AG04449 (cell line): ENCODE data around the gene PACSIN3.
"Not testable (repeated sequence)": the region's sequence is repeated elsewhere in the genome, so short reads cannot be mapped to it uniquely, and the experiment has no call there.

Source experiments
- CTCF ChIA-PET: fragments of 350-600 bp; formaldehyde crosslinking; extraction: SDS; loops from one replicate; lab custom pipeline; 2021; ENCODE audit warnings: antibody characterized with exemption; lab: Yijun Ruan, JAX
- POLR2A ChIA-PET: fragments of 400-600, 350-600 bp; formaldehyde crosslinking; extraction: SDS; loops from one replicate; lab custom pipeline; 2020; ENCODE audit warnings: antibody characterized with exemption, inconsistent platforms; lab: Yijun Ruan, JAX
- DNase-seq: peaks from one replicate; pipeline ENCODE4 v3.0.0-alpha.2; 2010; ENCODE audit warnings: low read depth, low spot score
- H3K4me3 ChIP-seq: 2 replicates; pipeline ENCODE4 v1.5.1; 2011; ENCODE audit warnings: low read depth, mild to moderate bottlenecking, control low read depth, low read length
- TF ChIP-seq, protein P1 (sequence below): IDR thresholded peaks from one replicate; pipeline ENCODE4 v1.5.1; 2011; ENCODE audit warnings: mild to moderate bottlenecking, moderate library complexity, low read length, control low read depth, inconsistent platforms; ENCODE audit not compliant: insufficient read depth; ENCODE audit errors: missing control alignments

PACSIN3 gene

DNA sequence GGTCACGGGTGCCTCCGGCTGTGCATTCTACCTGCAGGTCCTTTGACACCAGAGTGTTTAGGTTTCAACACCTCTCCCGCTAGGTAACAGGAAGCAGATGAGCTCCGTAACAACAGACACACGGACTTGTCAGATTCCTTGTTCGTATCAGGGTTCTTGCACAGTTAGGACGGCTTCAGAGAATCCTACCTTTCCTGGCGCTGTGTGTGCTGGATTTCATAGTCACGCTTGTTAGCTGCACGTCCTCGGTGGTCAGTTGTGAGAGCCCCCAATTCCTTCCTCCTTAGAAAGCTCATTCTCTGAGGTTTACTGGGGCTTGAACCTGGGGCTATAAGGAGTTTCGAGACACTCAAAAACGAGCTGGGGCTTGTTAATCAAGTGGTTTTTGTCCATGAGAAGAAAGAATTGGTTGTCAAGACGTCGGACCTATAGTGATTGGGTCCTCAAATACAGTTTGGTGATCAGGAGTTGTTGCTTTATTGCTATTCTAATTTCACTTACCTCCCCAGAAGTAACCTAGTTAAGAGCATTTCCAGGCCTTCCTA is 29.2 kb upstream of the PACSIN3 start:
- TF ChIP-seq, protein P1, sequence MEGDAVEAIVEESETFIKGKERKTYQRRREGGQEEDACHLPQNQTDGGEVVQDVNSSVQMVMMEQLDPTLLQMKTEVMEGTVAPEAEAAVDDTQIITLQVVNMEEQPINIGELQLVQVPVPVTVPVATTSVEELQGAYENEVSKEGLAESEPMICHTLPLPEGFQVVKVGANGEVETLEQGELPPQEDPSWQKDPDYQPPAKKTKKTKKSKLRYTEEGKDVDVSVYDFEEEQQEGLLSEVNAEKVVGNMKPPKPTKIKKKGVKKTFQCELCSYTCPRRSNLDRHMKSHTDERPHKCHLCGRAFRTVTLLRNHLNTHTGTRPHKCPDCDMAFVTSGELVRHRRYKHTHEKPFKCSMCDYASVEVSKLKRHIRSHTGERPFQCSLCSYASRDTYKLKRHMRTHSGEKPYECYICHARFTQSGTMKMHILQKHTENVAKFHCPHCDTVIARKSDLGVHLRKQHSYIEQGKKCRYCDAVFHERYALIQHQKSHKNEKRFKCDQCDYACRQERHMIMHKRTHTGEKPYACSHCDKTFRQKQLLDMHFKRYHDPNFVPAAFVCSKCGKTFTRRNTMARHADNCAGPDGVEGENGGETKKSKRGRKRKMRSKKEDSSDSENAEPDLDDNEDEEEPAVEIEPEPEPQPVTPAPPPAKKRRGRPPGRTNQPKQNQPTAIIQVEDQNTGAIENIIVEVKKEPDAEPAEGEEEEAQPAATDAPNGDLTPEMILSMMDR: no peak
- POLR2A ChIA-PET: interaction anchor here (1.0 to 2.3 kb wide), 5 partner anchors 11 to 33 kb away, joined by 3 to 8 read pairs (median 5); partner anchors contain the start of gene ACP2
- DNase-seq: no peak
- H3K4me3 ChIP-seq: peak overlapping the region; percentile 72
- CTCF ChIA-PET: interaction anchor here (0.9 to 3.9 kb wide), 10 partner anchors 15 to 139 kb away, joined by 3 to 19 read pairs (median 4); partner anchors contain the start of gene ARFGAP2

DNA sequence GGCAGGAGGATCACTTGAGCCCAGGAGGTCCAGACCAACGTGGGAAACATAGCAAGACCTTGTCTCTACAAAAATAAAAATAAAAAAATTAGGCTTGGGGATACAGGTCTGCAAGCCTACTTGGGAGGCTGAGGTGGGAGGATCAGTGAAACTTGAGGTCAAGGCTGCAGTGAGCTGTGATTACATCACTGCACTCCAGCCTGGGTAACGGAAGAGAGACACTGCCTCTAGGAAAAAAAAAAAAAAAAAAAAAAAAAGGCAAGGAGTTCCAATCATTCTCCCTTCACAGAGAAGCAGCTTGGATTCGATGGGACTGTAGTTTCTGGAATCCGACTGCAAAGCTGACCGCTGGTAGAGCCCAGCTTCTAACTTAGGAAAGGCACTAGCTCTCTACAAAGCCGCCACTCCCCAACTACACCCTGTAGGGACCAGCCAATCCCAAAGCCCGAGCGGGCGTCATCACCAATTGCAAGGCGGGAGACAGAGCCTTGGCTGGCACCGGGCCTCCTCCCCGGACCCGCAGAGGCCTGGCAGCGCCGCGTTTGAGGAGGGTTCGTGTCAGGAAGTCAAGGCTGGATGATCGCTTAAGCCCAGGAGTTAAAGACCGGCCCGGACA is 27.8 kb upstream of the PACSIN3 start:
- H3K4me3 ChIP-seq: peak overlapping the region; percentile 48
- no peak for DNase-seq
- POLR2A ChIA-PET: interaction anchor here (0.6 to 2.3 kb wide), 6 partner anchors 9 to 29 kb away, joined by 3 to 8 read pairs (median 5); no protein-coding TSS in a partner anchor
- TF ChIP-seq, protein P1: no peak
- CTCF ChIA-PET: interaction anchor here (0.9 to 3.9 kb wide), 3 partner anchors 29 to 42 kb away, joined by 3 to 19 read pairs (median 5); partner anchors contain the start of gene ARFGAP2

DNA sequence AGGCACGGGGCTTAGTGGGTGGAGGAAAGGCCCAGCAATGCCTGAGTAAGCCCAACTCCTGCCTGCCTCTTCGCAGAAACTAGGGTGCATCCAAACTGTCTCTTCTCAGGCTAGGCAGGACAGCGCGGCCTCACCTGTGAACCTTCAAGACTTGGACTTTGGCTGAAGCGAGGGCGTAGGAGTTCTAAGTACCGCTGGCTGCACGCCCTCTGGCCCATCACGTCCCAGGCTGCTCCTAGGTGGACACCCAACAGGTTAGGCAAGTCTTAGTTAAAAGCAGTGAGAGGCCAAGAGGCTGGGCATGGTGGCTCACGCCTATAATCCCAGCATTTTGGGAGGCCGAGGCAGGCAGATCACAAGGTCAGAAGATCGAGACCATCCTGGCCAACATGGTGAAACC is 26.7 kb upstream of the PACSIN3 start:
- DNase-seq: no peak
- TF ChIP-seq, protein P1: no peak
- H3K4me3 ChIP-seq: no peak overlapping the region
- ChIA-PET POLR2A (no interaction called here), CTCF (no interaction called here)

DNA sequence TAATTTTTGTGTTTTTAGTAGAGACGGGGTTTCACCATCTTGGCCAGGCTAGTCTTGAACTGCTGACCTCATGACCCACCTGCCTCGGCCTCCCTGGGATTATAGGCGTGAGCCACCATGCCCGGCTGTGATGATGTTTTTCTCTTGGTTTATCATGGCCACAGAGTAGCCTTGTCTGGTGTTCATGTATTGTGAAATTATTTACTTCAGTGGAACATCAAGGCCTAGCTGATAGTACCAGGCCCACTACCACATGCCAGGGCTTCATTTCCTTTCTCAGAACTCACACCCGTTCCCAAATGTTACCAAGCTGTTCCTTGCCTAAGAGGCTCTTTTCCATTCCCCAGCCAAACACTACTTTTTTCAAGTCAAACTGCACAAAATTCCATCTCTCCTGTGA is 22.4 kb upstream of the PACSIN3 start:
- no peak overlapping the region for H3K4me3 ChIP-seq
- no peak for DNase-seq
- TF ChIP-seq, protein P1: no peak
- ChIA-PET POLR2A (no interaction called here), CTCF (interaction anchor here (1.7 kb wide), 1 partner anchor 24 kb away, joined by 3 read pairs; no protein-coding TSS in a partner anchor)

DNA sequence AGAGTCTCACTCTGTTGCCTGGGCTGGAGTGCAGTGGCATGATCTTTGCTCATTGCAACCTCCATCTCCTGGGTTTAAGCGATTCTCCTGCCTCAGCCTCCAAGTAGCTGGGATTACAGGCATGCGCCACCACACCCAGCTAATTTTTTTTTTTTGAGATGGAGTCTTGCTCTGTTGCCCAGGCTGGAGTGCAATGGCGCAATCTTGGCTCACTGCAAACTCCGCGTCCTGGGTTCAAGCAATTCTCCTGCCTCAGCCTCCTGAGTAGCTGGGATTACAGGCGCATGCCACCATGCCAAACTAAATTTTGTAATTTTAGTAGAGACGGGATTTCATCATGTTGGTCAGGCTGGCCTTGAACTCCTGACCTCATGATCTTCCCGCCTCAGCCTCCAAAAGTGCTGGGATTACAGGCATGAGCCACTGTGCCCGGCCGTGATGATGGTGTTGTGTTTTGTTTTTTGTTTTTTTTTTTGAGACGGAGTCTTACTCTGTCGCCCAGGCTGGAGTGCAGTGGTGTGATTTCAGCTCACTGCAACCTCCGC is 21.8 kb upstream of the PACSIN3 start:
- CTCF ChIA-PET, POLR2A ChIA-PET, DNase-seq, H3K4me3 ChIP-seq: not testable (repeated sequence)

DNA sequence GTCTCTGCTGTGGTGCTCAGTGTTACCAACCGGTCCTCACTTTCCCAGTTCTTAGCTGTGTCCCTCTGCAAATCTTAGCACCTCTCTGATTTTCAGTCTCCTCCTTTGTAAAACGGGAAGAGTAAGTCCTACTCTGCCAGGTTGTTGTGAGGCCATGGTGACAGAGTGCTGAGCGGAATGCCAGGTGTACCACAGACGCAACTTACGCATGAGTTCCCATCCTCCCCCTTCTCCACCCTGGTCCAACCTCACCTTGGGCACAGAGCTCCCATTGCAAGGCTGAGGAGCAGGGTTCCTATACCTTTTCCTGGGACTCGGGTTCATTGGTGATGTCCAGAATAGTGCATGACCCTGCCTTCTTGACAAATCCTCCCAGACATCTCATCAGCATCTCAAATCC is 21.2 kb upstream of the PACSIN3 start:
- POLR2A ChIA-PET: no interaction called here
- CTCF ChIA-PET: no interaction called here
- TF ChIP-seq, protein P1: no peak
- H3K4me3 ChIP-seq: no peak overlapping the region
- no peak for DNase-seq

DNA sequence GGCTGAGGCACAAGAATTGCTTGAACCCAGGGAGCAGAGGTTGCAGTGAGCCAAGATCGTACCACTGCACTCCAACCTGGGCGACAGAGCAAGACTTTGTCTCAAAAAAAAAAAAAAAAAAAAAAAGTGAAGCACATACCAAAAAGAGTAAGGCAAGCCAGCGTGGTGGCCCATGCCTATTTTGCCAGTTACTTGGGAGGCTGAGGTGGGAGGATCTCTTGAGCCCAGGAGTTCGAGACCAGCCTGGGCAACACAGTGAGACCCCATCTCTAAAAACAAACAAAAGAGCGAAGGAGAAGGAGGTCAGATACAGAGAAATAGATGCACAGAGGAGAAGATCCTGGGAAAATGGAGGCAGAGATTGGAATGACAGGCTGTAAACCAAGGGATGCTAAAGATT is 20.3 kb upstream of the PACSIN3 start:
- ChIA-PET POLR2A (interaction anchor here (0.5 kb wide), 1 partner anchor 29 kb away, joined by 3 read pairs; no protein-coding TSS in a partner anchor), CTCF (interaction anchor here (1.1 to 3.0 kb wide), 2 partner anchors 19 to 53 kb away, joined by 3 to 9 read pairs; no protein-coding TSS in a partner anchor)
- DNase-seq, H3K4me3 ChIP-seq: not testable (repeated sequence)
